Transverse colon (tissue), 4 donors: ENCODE results near the gene MAPK8IP2. TPM values are rescaled to one million over a fixed set of nuclear protein-coding genes. Genes with fewer than 3 reads are reported as not detected.

ENCODE experiments used
- DNase-seq: peaks from one replicate; pipeline ENCODE4 v3.0.0-alpha.2; 2019
- H3K27ac ChIP-seq, 4 donors: fragments of 200-600 bp; sonication (generic); 2 replicates each; pipeline ENCODE4 v1.5.1; 2016 to 2018; ENCODE audit warnings: inconsistent platforms in 4 of 4
- H3K27me3 ChIP-seq: fragments of 200-600 bp; sonication (generic); 2 replicates; pipeline ENCODE4 v1.5.1; 2017; ENCODE audit warnings: inconsistent platforms
- H3K36me3 ChIP-seq, 4 donors: fragments of 200-600 bp; sonication (generic); 2 replicates each; pipeline ENCODE4 v1.5.1; 2017 to 2019; ENCODE audit warnings: inconsistent platforms in 4 of 4
- H3K4me1 ChIP-seq, 4 donors: fragments of 200-600 bp; sonication (generic); 2 replicates each; pipeline ENCODE4 v1.5.1; 2017 to 2020; ENCODE audit warnings: inconsistent platforms in 4 of 4
- H3K4me3 ChIP-seq, 4 donors: fragments of 200-600 bp; sonication (generic); 1 replicate in 1 of 4; 2 replicates in 3 of 4; pipeline versions ENCODE4 v1.5.1 to v1.6.1; 2017 to 2019; ENCODE audit warnings: inconsistent platforms in 4 of 4
- H3K9me3 ChIP-seq, 2 donors: fragments of 200-600 bp; sonication (generic); 2 replicates each; pipeline ENCODE4 v1.5.1; 2017 to 2019; ENCODE audit warnings: inconsistent platforms in 2 of 2
- EP300 ChIP-seq: sonication (generic); formaldehyde crosslinking; IDR thresholded peaks from one replicate; pipeline ENCODE4 v1.6.1; 2017; ENCODE audit warnings: antibody characterized with exemption, low read depth
- POLR2A ChIP-seq: fragments of 450-650 bp; IDR thresholded peaks from one replicate; pipeline ENCODE4 v1.6.1; 2016; ENCODE audit warnings: antibody characterized with exemption, mild to moderate bottlenecking, moderate library complexity
- POLR2AphosphoS5 ChIP-seq, 3 donors: sonication (generic); formaldehyde crosslinking; IDR thresholded peaks; one replicate each; pipeline ENCODE4 v1.6.1; 2016; ENCODE audit warnings: antibody characterized with exemption in 3 of 3
- WGBS, 2 donors: methylation state at CpG; one replicate each; pipeline ENCODE4 v1.1.5; 2018; ENCODE audit warnings: low coverage in 1 of 2; 5-methylcytosine and 5-hydroxymethylcytosine counted together
- in situ Hi-C, 4 donors: fragments of 200-750 bp; cut with MboI; loops; one replicate each; pipeline versions ENCODE4 v1.15.0 to v1.15.1; 2017; ENCODE audit warnings: low sequenced_read_pairs in 3 of 4, low pct_ligation_motif_present in 1 of 4, low pct_unique_long_range_greater_than_20kb in 1 of 4
- intact Hi-C: fragments of 100-400 bp; cut with DNase I; formaldehyde crosslinking; loops from one replicate; pipeline ENCODE4 v1.15.1; 2023; ENCODE audit warnings: low total_unique reads
- total RNA-seq, 4 donors: library from RNA; depleted of rRNA; stranded (reverse); fragments of >200 nt; gene quantifications; one replicate each; pipeline ENCODE4 v1.1.0, GENCODE V29; 2016
- TF ChIP-seq, protein P1 (sequence below), 5 experiments: fragments of 200-600 bp in 3 of 5; fragments of 450-650 bp in 2 of 5; sonication (generic) in 3 of 5; IDR thresholded peaks; 1 replicate in 2 of 5; 2 replicates in 3 of 5; pipeline ENCODE4 v1.5.1; 2016 to 2017; ENCODE audit warnings: antibody characterized with exemption in 5 of 5, inconsistent platforms in 3 of 5, mild to moderate bottlenecking in 2 of 5, moderate library complexity in 1 of 5

The MAPK8IP2 gene
- total RNA-seq, 4 donors from 2014 or later = 1.1 to 3.4 (median 1.8) TPM

DNA sequence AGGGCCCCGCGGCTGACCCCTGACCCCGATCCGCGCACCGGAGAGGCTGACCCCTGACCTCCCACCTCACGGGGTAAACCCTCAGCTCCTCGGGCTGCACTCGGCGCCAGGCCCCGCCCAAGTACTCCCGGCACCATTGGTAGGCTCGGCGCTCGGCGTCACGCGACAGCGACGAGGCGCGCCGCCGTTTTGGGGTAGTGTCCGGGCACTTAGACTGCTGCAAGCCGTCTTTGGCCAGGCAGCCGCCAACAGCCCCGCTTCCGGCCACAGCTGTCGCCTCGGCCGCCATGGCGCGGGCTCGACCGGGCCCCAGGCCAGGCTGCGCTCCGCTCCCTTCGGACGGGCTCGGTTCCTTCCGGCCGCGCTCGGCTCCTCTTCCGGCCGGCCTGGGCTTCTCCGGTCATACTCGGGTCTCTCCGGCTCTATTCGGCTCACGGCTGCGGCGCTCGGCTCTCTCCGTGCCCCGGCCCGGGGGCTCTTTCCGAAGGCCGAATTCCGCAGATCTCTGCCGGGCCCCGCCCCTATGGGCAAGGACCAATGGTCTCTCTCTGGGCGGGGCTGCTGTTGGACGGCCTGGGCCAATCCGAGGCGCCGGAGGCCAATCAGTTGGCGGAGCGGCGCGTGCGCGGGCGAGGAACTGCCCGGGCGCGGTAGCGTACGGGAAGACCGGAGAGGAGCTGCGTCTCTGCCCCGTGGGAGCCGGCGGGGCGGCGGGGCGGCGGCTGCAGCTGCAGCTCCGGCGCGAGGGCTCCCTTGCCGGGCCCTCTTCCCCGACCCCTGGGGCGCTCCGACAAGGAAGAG, 17.9 kb upstream of the MAPK8IP2 start, which contains the start of gene CHKB:
Gene CHKB (minus strand): TSS at position 357 of the 801 bp plus-strand sequence. CDS start 68 bp downstream, at position 289.
- intact Hi-C loops (no loop called here), in situ Hi-C loops (no loop called here)

GRCh38 chr22:50583294-50583861, 17.2 kb upstream of the MAPK8IP2 start:
- Histone ChIP-seq H3K9me3 (no peaks in the 10 kb centered on the region), H3K27ac (peak overlapping the region; percentile 99), H3K36me3 (no peaks in the 10 kb centered on the region), H3K4me3 (peak overlapping the region; percentile 52 to 89 (median 73)), H3K4me1 (peaks cover 15 to 27% (median 19%) of the 10 kb centered on the region in 4 donors), H3K27me3 (no peaks in the 10 kb centered on the region)
- no peak for DNase-seq
- TF ChIP-seq, protein P1, sequence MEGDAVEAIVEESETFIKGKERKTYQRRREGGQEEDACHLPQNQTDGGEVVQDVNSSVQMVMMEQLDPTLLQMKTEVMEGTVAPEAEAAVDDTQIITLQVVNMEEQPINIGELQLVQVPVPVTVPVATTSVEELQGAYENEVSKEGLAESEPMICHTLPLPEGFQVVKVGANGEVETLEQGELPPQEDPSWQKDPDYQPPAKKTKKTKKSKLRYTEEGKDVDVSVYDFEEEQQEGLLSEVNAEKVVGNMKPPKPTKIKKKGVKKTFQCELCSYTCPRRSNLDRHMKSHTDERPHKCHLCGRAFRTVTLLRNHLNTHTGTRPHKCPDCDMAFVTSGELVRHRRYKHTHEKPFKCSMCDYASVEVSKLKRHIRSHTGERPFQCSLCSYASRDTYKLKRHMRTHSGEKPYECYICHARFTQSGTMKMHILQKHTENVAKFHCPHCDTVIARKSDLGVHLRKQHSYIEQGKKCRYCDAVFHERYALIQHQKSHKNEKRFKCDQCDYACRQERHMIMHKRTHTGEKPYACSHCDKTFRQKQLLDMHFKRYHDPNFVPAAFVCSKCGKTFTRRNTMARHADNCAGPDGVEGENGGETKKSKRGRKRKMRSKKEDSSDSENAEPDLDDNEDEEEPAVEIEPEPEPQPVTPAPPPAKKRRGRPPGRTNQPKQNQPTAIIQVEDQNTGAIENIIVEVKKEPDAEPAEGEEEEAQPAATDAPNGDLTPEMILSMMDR (IDR thresholded peaks at IDR 0.05) = peak in 1 of 5 experiments; percentile 12
- TF ChIP-seq POLR2A (no peak), EP300 (no peak), POLR2AphosphoS5 (IDR thresholded peaks at IDR 0.05) (no peak)
- in situ Hi-C loops = no loop called here
- intact Hi-C loops = no loop called here
- WGBS, 2 donors = 9% methylated on average over 34 of the region's 37 CpGs; no CpG with 5 or more reads in 1 of the 2 donors

More for the DNA sequence above, 17.9 kb upstream of the MAPK8IP2 start, which contains the start of gene CHKB:
- TF ChIP-seq POLR2AphosphoS5 (IDR thresholded peaks at IDR 0.05) (peak; percentile 74 to 88 (median 88)), POLR2A (peak; percentile 86)
- TF ChIP-seq, protein P1 (IDR thresholded peaks at IDR 0.05) = no peak
- Histone ChIP-seq H3K27me3 (no peaks in the 10 kb centered on the region), H3K36me3 (no peaks in the 10 kb centered on the region), H3K9me3 (no peaks in the 10 kb centered on the region), H3K4me1 (peaks cover 15 to 31% (median 23%) of the 10 kb centered on the region in 4 donors), H3K27ac (peak within 1 kb of the TSS; percentile 99), H3K4me3 (peak within 1 kb of the TSS; percentile 71 to 89 (median 76))
- WGBS, 2 donors = 2% methylated on average over 45 of the region's 96 CpGs; no CpG with 5 or more reads in 1 of the 2 donors
- DNase-seq = peak; percentile 99

- WGBS, 2 donors = 93 to 95% methylated on average over 8 to 23 of the region's 23 CpGs
- Histone ChIP-seq H3K4me1 (peaks cover 9 to 20% (median 16%) of the 10 kb centered on the region in 4 donors), H3K9me3 (no peaks in the 10 kb centered on the region), H3K36me3 (no peaks in the 10 kb centered on the region), H3K27me3 (no peaks in the 10 kb centered on the region), H3K4me3 (no peak overlapping the region), H3K27ac (no peak overlapping the region)
- in situ Hi-C loops (no loop called here), intact Hi-C loops (no loop called here)
- DNase-seq = no peak
- TF ChIP-seq EP300 = no peak
Observed at GRCh38 chr22:50584106-50585096, 16.2 kb upstream of the MAPK8IP2 start.

- no peaks in the 10 kb centered on the region for H3K36me3 ChIP-seq
- WGBS, 2 donors = 92% methylated on average over 2 to 3 of the region's 3 CpGs
- in situ Hi-C loops = no loop called here
- intact Hi-C loops = no loop called here
- H3K4me3 ChIP-seq = no peak overlapping the region
- no peaks in the 10 kb centered on the region for H3K9me3 ChIP-seq
- H3K4me1 ChIP-seq = peaks cover 9 to 20% (median 16%) of the 10 kb centered on the region in 4 donors
- H3K27me3 ChIP-seq = no peaks in the 10 kb centered on the region
- no peak for TF ChIP-seq POLR2A
- no peak overlapping the region for H3K27ac ChIP-seq
- no peak for DNase-seq
Observed at GRCh38 chr22:50585238-50585637, 15.4 kb upstream of the MAPK8IP2 start.
